Bronchial epithelial cell (primary cell): ENCODE data around the gene DCUN1D1. TPM values are rescaled to one million over a fixed set of nuclear protein-coding genes. Genes with fewer than 3 reads are reported as not detected.

Experiments used
- DNase-seq: peaks from one replicate; pipeline ENCODE4 v3.0.0-alpha.2; 2010; ENCODE audit warnings: low read depth
- FAIRE-seq: peaks from 2 replicates; lab custom pipeline; 2011; peaks lifted over from hg19 to GRCh38; lab: Jason Lieb, UNC
- H3K27me3 ChIP-seq: 2 replicates; pipeline ENCODE4 v1.5.1; 2011; ENCODE audit warnings: low read length; ENCODE audit not compliant: control insufficient read depth, insufficient read depth
- H3K36me3 ChIP-seq: 2 replicates; pipeline ENCODE4 v1.5.1; 2011; ENCODE audit warnings: low read length; ENCODE audit not compliant: control insufficient read depth, insufficient read depth
- H3K4me3 ChIP-seq: 2 replicates; pipeline ENCODE4 v1.5.1; 2011; ENCODE audit warnings: mild to moderate bottlenecking, low read depth, low read length, control low read depth
- total RNA-seq: library from RNA; depleted of rRNA; stranded (reverse); fragments of >200 nt; gene quantifications from 2 replicates; pipeline ENCODE4 v1.2.1, GENCODE V29; 2014
- TF ChIP-seq, protein P1 (sequence below): IDR thresholded peaks from 2 replicates; pipeline ENCODE4 v1.5.1; 2011; ENCODE audit warnings: mild to moderate bottlenecking, moderate library complexity, low read length, control low read depth, inconsistent platforms; ENCODE audit not compliant: insufficient read depth, severe bottlenecking

Gene DCUN1D1
- total RNA-seq, 1 donor from 2014 or later: 26.1 TPM

DNA sequence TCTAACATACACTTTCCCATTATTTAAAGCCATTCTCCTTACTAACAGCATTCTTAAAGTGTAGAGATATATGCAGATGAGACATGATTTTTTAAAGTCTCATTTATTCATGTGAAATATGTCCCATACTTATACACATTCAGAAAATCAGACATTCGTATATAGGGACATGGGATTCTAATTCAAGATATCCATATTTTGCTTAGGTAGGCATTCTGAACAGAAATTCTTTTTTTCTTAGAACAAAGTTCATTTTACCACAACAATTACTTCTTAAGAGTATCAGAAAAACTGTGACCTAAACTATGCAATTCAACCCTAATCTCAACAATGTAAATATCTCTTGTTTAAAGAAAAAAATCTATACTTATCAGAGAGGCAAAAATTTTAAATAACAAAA is 16.2 kb downstream of the DCUN1D1 start:
- H3K36me3 ChIP-seq: no peaks in the 10 kb centered on the region
- TF ChIP-seq, protein P1, sequence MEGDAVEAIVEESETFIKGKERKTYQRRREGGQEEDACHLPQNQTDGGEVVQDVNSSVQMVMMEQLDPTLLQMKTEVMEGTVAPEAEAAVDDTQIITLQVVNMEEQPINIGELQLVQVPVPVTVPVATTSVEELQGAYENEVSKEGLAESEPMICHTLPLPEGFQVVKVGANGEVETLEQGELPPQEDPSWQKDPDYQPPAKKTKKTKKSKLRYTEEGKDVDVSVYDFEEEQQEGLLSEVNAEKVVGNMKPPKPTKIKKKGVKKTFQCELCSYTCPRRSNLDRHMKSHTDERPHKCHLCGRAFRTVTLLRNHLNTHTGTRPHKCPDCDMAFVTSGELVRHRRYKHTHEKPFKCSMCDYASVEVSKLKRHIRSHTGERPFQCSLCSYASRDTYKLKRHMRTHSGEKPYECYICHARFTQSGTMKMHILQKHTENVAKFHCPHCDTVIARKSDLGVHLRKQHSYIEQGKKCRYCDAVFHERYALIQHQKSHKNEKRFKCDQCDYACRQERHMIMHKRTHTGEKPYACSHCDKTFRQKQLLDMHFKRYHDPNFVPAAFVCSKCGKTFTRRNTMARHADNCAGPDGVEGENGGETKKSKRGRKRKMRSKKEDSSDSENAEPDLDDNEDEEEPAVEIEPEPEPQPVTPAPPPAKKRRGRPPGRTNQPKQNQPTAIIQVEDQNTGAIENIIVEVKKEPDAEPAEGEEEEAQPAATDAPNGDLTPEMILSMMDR: no peak
- H3K4me3 ChIP-seq: no peak overlapping the region
- H3K27me3 ChIP-seq: no peaks in the 10 kb centered on the region
- FAIRE-seq: no peak
- no peak for DNase-seq

DNA sequence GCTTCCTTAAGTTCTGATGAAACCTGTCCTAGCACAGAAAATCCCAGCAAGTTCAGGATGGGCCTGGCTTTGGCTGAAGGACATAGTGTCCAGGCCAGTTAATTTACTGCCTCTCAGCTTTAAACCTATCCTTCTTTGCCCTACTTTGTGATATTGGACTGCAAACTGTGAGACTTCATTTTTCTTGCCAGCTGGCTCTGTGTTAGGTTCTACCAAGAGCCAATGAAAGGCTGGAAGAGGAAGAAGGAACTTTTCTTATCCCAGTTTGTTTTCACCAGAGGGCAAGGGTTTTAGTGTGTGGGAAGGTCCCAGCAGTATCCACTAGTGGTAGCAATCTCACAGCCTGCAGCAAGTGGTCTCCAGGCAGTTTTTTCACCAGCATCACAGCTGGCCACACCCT is 18.2 kb downstream of the DCUN1D1 start:
- no peak overlapping the region for H3K4me3 ChIP-seq
- no peaks in the 10 kb centered on the region for H3K27me3 ChIP-seq
- DNase-seq (no peak), FAIRE-seq (no peak)
- H3K36me3 ChIP-seq: peaks cover 1% of the 10 kb centered on the region
- TF ChIP-seq, protein P1: no peak

DNA sequence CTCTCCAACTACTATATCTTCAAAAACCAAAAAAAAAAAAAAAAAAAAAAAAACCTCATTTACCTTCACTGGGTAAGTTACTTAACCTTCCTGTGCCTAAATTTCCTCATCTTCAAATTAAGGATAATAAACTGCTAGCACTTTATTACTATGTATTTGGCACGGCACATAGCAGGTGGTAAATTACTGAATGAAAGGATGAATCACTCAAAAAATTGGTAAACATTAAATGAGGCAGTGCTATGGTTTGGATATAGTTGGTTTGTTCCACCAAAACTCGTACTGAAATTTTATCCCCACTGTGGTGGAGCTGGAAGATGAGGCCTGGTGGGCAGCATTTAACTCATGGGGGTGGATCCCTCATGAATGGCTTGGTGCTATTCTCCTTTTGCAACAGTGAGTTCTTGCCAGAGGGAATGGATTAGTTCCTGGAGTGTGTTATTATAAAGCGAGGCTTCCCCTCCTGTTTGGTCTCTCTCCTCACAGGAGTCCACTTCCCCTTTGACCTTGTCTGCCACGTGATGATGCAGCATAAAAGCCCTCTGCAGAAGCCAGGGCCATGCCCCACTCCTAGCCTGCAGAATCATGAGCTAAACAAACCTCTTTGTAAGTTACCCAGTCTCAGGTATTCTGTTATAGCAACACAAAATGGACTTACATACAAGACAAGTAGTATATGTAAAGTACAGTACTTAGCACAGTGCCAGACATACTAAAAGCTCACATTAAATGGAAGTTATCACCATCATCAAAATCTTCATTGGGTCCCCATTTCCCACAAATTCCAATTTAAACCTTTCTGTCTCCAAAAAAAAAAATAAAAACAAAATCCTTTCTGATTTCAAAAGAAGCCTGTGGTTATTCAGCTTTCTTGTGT is 20.6 kb downstream of the DCUN1D1 start:
- DNase-seq: no peak
- Histone ChIP-seq H3K36me3 (peaks cover 1% of the 10 kb centered on the region), H3K4me3 (no peak overlapping the region), H3K27me3 (no peaks in the 10 kb centered on the region)
- FAIRE-seq: peak; percentile 43
- TF ChIP-seq, protein P1: no peak

DNA sequence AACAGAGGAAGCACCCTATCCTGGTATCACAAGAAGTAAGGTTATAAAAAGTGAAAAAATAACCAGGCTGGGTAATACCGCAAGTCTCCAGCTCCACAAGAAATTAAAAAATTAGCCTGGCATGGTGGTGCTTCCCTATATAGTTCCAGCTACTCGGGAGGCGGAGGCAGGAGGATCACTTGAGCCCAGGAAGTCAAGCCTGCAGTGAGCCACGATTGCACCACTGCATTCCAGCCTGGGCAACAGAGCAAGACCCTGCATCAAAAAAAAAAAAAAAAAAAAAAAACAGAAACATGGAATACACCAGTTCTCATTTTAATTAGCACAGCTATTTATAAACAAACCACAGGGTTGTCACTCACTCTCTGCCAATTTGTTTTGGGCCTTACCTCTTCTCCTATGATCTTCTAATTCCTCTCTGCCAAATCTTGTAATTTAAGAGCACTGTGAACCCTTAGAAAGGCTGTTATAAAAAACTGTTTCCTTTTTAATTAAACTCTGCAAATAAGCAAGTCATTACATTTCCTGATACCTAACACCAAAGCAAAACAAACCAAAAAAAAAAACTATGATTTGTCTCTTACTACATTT is 22.6 kb downstream of the DCUN1D1 start:
- TF ChIP-seq, protein P1: no peak
- no peaks in the 10 kb centered on the region for H3K27me3 ChIP-seq
- no peak overlapping the region for H3K4me3 ChIP-seq
- H3K36me3 ChIP-seq: peaks cover 1% of the 10 kb centered on the region
- DNase-seq (no peak), FAIRE-seq (no peak)

DNA sequence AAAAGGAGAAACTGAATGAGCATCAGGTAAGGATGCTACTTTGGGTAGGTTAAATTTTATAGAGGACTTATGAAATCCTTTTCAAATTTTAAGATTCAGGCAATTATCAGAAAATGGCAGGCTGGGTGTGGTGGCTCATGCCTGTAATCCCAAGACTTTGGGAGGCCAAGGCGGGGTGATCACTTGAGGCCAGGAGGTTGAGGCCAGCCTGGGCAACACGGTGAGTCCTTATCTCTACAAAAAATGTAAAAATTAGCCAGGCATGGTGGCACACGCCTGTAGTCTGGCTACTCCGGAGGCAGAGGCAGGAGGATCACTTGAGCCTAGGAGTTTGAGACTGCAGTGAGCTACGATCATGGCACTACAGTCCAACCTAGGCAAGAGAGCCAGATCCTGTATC is 23.1 kb downstream of the DCUN1D1 start:
- TF ChIP-seq, protein P1: no peak
- Histone ChIP-seq H3K4me3 (no peak overlapping the region), H3K36me3 (peaks cover 1% of the 10 kb centered on the region), H3K27me3 (no peaks in the 10 kb centered on the region)
- FAIRE-seq (no peak), DNase-seq (no peak)
